ENCODE data around the gene GPR42.

GRCh38 chr19:35404879-35405622 lies 34.2 kb downstream of the GPR42 start:
- TF ChIP-seq CTCF (IDR thresholded peaks at IDR 0.05) (no peak), POLR2A (IDR thresholded peaks at IDR 0.05) (no peak)
